Activated CD8-positive, alpha-beta memory T cell treated with anti-CD3 and anti-CD28 coated beads, Interleukin-2, amount 50 U/mL, for 24 hours (primary cell): ENCODE measurements around the gene BROX.
"Not testable (repeated sequence)": the region's sequence is repeated elsewhere in the genome, so short reads cannot be mapped to it uniquely, and the experiment has no call there.

Source experiments
- DNase-seq: peaks from one replicate; pipeline ENCODE4 v3.0.0-alpha.2; 2020; ENCODE audit errors: extremely low read depth

The BROX gene, protein sequence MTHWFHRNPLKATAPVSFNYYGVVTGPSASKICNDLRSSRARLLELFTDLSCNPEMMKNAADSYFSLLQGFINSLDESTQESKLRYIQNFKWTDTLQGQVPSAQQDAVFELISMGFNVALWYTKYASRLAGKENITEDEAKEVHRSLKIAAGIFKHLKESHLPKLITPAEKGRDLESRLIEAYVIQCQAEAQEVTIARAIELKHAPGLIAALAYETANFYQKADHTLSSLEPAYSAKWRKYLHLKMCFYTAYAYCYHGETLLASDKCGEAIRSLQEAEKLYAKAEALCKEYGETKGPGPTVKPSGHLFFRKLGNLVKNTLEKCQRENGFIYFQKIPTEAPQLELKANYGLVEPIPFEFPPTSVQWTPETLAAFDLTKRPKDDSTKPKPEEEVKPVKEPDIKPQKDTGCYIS

GRCh38 chr1:222712253-222713090 lies at the start of gene BROX, which contains the start of gene AIDA:
TSS of gene BROX (plus strand) at chr1:222712564. CDS start at chr1:222715700, 3,136 bp downstream.
TSS of gene AIDA (minus strand) at chr1:222712491. CDS start at chr1:222712317, 174 bp downstream.
- peak; percentile 88 for DNase-seq

DNA sequence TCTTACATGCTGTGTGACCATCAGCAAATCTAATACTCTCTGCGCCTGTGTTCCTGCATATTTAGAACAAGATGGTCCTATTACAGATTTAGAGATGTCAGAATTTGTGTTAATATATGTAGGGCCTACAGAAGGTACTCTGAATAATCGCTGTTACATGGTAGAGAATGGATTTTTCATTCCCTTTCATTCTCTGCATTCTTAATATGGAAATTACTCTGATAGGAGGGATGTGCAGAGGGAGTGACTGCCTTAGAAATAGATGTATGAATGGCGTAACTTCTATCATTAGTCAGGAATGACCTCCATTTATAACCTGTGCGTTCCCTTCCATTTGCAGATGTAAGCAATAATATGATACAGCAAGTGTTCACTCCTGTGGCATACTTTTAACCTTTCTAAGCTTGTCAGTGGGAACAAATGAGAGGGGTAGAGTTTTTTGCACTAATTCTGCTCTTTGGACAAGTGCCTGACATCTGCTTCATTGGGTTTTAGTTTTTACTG lies 48.9 kb upstream of the BROX start:
- DNase-seq = no peak

DNA sequence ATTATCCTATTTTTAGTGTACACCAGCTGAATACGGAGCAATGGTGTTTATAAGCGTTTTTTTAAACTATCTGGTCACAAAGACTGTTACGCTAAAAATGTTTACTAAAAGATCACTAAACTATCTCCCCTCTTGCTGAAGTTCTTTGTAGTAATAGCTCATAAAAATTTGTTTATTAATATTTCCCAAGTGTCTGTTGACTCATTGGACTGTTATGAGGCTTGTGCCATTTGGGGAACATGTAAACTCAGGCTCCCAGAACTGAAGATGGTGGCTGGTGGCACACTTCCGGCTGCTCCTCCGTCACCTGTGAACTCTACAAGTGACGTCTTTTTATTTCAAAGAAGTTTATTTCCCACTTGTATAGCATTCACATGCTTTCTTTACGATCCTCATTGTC lies 46.4 kb upstream of the BROX start:
- DNase-seq = no peak

DNA sequence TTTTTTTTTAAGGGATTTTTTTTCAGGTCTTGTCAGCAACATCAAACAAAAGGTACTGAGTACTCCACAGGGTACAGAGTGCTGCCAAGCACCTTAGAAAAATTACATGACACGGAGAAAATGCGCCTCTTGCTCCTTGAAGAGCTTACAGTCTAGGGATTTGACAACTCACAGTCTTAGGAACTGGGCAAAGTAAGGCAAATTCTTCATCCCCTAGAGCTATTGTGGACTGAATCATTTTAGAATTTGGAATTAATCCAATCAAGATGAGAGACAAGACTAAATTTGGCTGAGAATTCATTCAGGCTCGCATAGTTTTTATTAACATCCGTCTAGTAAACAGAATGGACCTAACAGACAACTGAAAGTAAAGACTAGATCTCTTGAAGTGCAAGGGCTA lies 44.2 kb upstream of the BROX start:
- DNase-seq = not testable (repeated sequence)

GRCh38 chr1:222669107-222669506 lies 43.3 kb upstream of the BROX start:
- DNase-seq = not testable (repeated sequence)

DNA sequence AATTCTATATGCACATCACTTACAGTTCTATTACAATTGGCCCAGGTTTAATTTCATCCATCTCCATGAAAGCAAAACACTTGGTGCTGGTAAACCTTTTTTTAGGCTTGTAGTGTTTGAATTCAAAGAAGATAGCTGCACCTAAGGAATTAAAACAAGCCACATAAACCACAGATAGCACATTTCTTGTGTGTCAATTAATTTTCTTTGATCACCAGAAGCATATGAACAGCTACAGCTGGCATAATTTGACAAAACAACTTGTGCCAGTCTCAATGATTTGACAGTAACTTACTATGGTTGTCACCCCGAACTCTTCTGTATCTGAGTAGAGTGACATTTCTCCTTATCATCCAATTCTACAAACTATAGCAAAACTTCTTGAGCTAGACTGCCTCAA lies 42.3 kb upstream of the BROX start:
- no peak for DNase-seq

- no peak for DNase-seq
These were observed 32.3 kb upstream of the BROX start for GRCh38 chr1:222680080-222680479.

DNA sequence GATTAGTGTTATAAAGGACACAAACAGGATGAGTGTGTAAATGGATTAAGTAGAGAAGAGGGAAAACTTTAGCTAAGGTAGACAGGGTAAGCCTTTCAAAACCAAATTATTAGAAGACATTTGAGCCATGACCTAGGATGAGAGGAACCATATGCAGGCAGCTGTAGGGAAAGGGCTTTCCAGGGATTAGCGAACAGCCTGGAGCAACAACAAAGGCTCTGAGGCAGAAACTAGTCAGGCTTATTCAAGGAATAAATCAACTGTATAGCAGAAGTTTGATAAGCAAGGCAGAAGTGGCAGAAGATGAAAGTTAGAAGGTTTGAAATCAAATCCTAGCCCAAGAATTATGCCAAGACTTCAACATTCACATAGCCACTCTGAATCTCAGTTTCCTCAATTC lies 21.3 kb upstream of the BROX start:
- no peak for DNase-seq

GRCh38 chr1:222694927-222695326 lies 17.4 kb upstream of the BROX start:
- no peak for DNase-seq

GRCh38 chr1:222696741-222697140 lies 15.6 kb upstream of the BROX start:
- DNase-seq = no peak

GRCh38 chr1:222697203-222697602 lies 15.2 kb upstream of the BROX start:
- DNase-seq = no peak

- no peak for DNase-seq
These were observed 14.5 kb upstream of the BROX start for GRCh38 chr1:222697826-222698225.

GRCh38 chr1:222702210-222702609 lies 10.2 kb upstream of the BROX start:
- DNase-seq = no peak

DNA sequence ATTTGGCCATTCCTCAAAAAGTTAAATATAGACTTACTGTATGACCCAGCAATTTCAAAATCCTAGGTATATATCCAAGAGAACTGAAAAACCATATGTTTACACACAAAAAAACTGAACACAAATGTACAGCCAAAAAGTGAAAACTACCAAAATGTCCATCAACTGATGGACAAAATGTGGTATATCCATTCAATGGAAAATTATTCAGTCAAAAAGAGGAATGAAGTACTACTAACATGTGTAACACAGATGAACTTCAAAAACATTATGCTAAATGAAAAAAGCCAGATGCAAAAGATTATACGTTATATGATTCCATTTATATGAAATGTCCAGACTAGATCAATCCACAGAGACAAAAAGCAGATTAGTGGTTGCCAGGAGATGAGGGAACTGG lies 8.1 kb upstream of the BROX start:
- DNase-seq = no peak

DNA sequence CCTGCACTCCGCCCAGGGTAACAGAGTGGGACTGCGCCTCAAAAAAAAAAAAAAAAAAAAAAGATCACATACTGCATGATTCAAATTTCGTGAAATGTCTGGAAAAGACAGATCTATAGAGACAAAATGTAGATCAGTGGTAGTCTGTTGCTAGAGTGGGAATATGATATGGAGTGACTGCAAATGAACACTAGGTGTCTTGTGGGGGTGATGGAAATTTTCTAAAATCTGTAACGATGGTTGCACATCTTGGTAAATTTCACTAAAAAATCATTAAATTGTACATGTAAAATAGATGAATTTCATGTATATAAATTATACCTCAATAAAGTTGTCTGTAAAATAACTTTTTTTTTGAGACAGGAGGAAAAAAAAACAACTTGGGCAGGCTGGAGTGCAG lies 5.5 kb upstream of the BROX start:
- no peak for DNase-seq

DNA sequence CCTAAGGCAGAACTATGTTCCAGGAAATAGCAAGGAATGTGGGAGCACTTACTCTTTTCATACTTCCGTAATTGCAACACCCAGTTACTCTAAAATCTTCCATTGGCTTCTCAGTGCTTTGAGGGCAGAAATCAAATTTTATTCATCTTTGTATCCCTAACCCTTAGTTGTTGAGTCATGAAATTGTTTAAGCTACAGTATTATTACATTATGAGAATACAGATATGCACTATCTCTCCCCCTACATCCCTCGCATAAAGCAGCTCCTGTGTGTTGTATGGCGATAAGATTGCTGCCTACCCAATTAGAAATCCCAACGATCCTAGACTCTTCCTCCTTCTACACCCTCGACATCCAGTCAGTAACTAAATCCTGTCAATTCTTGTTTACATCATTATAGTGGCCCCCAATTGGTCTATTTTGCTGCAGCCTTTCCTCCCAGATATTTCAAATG lies 2.6 kb upstream of the BROX start:
- DNase-seq = no peak

DNA sequence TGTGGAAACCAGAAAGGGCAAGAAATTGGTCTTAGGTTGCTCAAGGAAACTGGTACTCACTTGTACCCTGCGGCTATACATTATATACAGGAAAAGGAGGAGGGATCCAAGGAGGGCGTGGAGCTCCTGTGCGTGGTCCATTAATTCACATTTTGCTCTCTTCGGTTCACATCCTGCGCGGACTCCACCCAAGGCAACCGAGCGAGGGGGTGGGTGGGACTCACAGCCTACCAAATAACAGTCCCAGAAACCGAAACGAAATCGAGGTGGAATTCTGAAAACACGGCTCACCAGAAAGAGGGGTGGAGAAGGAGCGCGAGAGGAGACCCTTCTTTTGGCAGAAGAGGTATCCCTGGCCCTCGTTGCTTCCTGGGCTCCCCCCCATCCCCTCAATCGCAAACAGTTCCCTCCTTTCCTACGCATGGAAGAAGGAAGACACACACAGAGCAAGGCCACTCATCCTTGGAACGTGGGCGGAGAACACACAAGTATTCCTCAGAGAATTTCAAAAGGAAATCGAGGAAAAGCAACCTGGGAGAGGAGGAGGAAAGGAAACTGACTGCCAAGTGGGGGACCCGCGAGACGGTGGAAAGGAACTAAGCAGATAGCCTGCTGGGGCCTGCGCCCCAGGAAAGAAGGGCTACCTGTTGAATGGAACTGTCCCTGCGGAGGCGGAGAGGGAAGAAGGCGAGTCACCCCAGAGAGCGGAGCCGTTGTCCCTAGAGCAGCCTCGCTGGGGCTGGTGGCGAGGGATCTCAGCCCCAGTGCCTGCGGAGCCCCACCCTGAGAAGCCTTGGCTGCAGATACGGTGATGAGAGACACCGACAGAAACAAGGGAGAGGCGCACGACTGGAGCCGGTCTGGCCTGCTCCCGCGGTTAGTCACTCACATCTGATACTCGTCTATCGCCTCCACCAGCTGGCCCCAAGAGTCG lies 778 bp upstream of the BROX start:
- peak; percentile 17 for DNase-seq

GRCh38 chr1:222713091-222713961 lies 962 bp downstream of the BROX start:
- peak; percentile 75 for DNase-seq

GRCh38 chr1:222716393-222716792 lies 4.0 kb downstream of the BROX start:
- DNase-seq = no peak

DNA sequence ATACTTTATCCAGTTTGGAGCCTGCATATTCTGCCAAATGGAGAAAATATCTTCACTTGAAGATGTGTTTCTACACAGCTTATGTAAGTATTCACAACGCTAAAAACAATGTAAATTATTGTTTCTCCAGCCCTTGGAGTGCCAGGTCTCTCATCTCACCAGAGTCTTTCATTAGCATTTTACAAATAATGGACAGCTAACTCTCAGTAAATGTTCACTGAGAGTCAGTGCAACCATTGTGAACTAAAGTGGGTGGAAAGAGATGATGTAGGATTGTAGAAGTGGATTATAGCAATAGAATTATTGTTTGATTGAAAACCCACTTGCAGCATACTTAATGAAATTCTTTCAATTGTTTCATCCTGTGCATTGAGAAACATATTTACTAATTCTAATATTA lies 16.4 kb downstream of the BROX start:
- no peak for DNase-seq
